ENCODE data around the gene WFDC12.

GRCh38 chr20:45098103-45098773, 26.0 kb downstream of the WFDC12 start:
- TF ChIP-seq CTCF (conservative IDR thresholded peaks at IDR 0.05; ENCODE audit: low read length) (no peak), EZH2phosphoT487 (IDR thresholded peaks at IDR 0.05; ENCODE audit: borderline replicate concordance, low read depth, low read length) (no peak)

Data from OCI-LY7 (cell line).